ENCODE data around the gene SLC6A13.
"Not testable (repeated sequence)": the region's sequence is repeated elsewhere in the genome, so short reads cannot be mapped to it uniquely, and the experiment has no call there.

The SLC6A13 gene

DNA sequence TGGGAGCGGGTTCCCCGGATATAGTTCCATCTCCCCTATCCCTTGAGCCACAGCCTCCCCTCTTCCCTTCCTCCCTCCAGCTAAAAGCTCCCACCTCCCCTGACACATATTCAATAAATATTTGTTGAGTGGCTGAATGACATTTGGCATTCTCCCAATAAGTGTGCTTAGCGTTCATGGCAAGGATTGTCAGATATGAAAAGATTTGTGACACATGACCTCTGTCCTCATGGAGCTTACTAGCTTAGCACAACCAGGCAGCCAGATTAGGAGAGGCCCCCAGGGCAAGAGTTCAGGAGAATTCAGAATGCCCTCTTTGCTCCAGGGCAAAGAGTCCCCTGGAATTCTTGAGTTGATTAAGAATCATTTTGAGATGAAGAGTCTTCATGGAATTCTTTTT is 26.2 kb downstream of the SLC6A13 start:
- Histone ChIP-seq H3K36me3 (ENCODE audit: control insufficient read depth in 2 of 2, insufficient read depth in 2 of 2, low read length in 2 of 2) (no peaks in the 10 kb centered on the region), H3K9ac (ENCODE audit: low read length in 2 of 2) (no peak overlapping the region), H3K4me3 (ENCODE audit: low read length in 2 of 2) (no peak overlapping the region), H3K27me3 (ENCODE audit: control insufficient read depth in 1 of 2, insufficient read depth in 2 of 2, low read length in 2 of 2) (peaks cover 0 to 3% of the 10 kb centered on the region in 2 donors), H3K9me3 (ENCODE audit: control insufficient read depth in 2 of 2, low read length in 2 of 2) (no peaks in the 10 kb centered on the region), H3K27ac (ENCODE audit: low read length) (no peak overlapping the region), H3K4me1 (ENCODE audit: control insufficient read depth, insufficient read depth, low read length) (no peaks in the 10 kb centered on the region)

DNA sequence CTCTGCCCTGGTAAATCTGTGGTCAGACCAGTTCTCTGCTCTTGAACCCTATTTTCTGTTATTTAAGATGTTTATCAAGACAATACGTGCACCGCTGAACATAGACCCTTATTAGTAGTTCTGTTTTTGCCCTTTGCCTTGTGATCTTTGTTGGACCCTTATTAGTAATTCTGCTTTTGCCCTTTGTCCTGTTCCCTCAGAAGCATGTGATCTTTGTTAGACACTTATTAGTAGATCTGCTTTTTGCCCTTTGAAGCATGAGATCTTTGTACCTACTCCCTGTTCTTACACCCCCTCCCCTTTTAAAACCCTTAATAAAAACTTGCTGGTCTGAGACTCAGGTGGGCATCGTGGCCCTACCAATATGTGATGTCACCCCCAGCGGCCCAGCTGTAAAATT is 26.7 kb downstream of the SLC6A13 start:
- not testable (repeated sequence) for H3K36me3 ChIP-seq (ENCODE audit: control insufficient read depth in 2 of 2, insufficient read depth in 2 of 2, low read length in 2 of 2); H3K27ac ChIP-seq (ENCODE audit: low read length); H3K9ac ChIP-seq (ENCODE audit: low read length in 2 of 2); H3K9me3 ChIP-seq (ENCODE audit: control insufficient read depth in 2 of 2, low read length in 2 of 2); H3K4me3 ChIP-seq (ENCODE audit: low read length in 2 of 2); H3K27me3 ChIP-seq (ENCODE audit: control insufficient read depth in 1 of 2, insufficient read depth in 2 of 2, low read length in 2 of 2); H3K4me1 ChIP-seq (ENCODE audit: control insufficient read depth, insufficient read depth, low read length)

DNA sequence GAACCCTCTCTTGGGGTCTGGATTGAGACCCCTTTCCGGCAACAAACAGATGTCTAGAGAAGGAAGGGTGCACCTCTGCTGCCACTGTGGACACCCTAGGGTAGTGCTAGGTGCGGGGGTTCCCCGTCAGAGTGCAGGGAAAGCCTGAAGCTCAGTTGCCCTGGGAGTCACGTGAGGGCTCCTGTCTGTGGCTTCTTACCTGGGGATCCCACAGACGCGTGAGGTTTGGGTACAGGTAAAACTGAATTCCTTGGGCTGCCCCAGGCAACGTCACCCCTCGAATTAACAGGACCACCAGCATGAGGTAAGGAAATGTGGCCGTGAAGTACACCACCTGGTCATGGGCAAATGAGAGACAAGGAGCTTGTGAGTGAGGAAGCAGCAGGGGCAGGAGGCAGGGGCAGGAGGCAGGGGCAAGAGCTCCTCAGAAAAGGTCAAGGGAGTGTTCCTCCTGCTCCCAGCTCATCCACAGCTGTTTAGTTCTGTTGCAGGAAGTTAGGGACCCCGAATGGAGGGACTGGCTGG is 27.7 kb downstream of the SLC6A13 start:
- no peak overlapping the region for H3K9ac ChIP-seq (ENCODE audit: low read length in 2 of 2)
- no peaks in the 10 kb centered on the region for H3K9me3 ChIP-seq (ENCODE audit: control insufficient read depth in 2 of 2, low read length in 2 of 2)
- H3K27ac ChIP-seq (ENCODE audit: low read length): no peak overlapping the region
- H3K36me3 ChIP-seq (ENCODE audit: control insufficient read depth in 2 of 2, insufficient read depth in 2 of 2, low read length in 2 of 2): no peaks in the 10 kb centered on the region
- peaks cover 6% of the 10 kb centered on the region for H3K4me1 ChIP-seq (ENCODE audit: control insufficient read depth, insufficient read depth, low read length)
- peaks cover 0 to 3% of the 10 kb centered on the region in 2 donors for H3K27me3 ChIP-seq (ENCODE audit: control insufficient read depth in 1 of 2, insufficient read depth in 2 of 2, low read length in 2 of 2)
- no peak overlapping the region for H3K4me3 ChIP-seq (ENCODE audit: low read length in 2 of 2)

DNA sequence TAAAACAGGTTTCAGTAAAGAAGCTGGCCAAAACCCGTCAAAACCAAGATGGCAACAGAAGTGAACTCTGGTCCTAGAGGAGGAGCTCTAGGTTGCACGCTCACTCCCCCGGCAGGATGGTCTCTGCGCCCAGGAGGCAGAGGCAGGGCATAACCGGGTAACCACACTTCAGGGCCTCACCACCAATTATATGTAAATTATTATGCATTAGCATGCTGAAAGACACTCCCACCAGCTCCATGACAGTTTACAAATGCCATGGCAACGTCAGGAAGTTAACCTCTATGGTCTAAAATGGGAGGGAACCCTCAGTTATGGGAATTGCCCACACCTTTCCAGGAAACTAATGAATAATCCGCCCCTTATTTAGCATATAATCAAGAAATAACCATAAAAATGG is 28.6 kb downstream of the SLC6A13 start:
- Histone ChIP-seq H3K9me3 (ENCODE audit: control insufficient read depth in 2 of 2, low read length in 2 of 2) (no peaks in the 10 kb centered on the region), H3K4me1 (ENCODE audit: control insufficient read depth, insufficient read depth, low read length) (peaks cover 6% of the 10 kb centered on the region), H3K27me3 (ENCODE audit: control insufficient read depth in 1 of 2, insufficient read depth in 2 of 2, low read length in 2 of 2) (peaks cover 0 to 3% of the 10 kb centered on the region in 2 donors), H3K36me3 (ENCODE audit: control insufficient read depth in 2 of 2, insufficient read depth in 2 of 2, low read length in 2 of 2) (no peaks in the 10 kb centered on the region), H3K4me3 (ENCODE audit: low read length in 2 of 2) (no peak overlapping the region), H3K27ac (ENCODE audit: low read length) (no peak overlapping the region), H3K9ac (ENCODE audit: low read length in 2 of 2) (no peak overlapping the region)

DNA sequence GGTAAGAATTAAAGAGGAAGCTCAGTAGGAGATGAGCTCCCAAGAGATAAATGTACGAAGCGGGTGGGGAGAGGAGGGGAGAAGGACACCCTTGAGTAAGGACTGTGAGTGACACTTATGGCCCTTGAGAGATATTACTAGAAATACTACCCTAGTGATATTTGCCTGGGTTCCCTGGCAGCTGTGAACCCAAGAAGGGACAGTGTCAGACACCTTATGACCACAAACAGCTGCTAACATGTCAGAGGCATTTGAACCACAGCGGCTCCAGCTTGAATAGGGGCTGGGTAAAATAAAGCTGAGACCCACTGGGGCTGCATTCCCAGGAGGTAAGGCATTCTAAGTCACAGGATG is 29.0 kb downstream of the SLC6A13 start:
- H3K9me3 ChIP-seq (ENCODE audit: control insufficient read depth in 2 of 2, low read length in 2 of 2): no peaks in the 10 kb centered on the region
- peaks cover 0 to 3% of the 10 kb centered on the region in 2 donors for H3K27me3 ChIP-seq (ENCODE audit: control insufficient read depth in 1 of 2, insufficient read depth in 2 of 2, low read length in 2 of 2)
- no peak overlapping the region for H3K9ac ChIP-seq (ENCODE audit: low read length in 2 of 2)
- no peak overlapping the region for H3K4me3 ChIP-seq (ENCODE audit: low read length in 2 of 2)
- H3K27ac ChIP-seq (ENCODE audit: low read length): no peak overlapping the region
- peaks cover 6% of the 10 kb centered on the region for H3K4me1 ChIP-seq (ENCODE audit: control insufficient read depth, insufficient read depth, low read length)
- no peaks in the 10 kb centered on the region for H3K36me3 ChIP-seq (ENCODE audit: control insufficient read depth in 2 of 2, insufficient read depth in 2 of 2, low read length in 2 of 2)

DNA sequence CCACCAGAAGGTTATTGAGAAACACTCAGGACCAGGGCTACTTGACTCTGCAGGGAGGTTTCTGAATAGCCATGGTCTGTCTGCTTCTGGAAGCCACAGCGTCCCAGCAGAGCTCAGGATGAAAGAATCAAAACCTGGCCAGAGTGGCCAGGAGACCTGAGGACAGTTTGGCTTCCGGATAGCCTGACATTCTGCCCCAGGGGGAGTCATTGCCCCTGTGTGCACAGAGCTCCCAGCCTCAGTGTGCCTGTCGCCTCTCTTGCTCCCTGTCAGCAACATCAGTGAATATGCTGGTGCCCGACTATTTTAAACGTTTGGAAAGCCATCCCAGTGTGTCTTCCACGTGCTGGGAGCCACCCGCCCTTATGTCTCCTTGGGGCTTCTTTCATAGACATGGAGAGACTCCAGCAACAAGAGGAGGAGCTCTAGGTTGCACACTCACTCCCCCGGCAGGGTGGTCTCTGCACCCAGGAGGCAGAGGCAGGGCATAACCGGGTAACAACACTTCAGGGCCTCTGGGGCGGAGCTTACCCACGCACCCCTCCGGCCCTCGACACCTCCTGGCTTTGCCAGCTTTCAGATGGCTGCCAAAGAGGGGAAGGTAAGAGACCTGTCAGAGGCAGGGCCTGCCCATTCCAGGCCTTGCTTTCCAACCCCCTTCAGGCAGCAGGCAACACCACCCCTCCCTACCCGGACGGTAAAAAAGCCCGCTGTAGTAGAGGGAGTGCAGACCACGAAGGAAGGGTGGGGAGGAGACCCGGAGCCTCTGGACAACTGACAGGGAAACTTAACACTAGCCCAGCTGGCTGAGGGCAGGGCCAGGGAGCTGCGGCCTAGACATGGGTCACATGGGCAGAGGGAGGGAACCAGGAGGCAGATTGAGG is 29.7 kb downstream of the SLC6A13 start:
- Histone ChIP-seq H3K4me3 (ENCODE audit: low read length in 2 of 2) (no peak overlapping the region), H3K9me3 (ENCODE audit: control insufficient read depth in 2 of 2, low read length in 2 of 2) (no peaks in the 10 kb centered on the region), H3K9ac (ENCODE audit: low read length in 2 of 2) (no peak overlapping the region), H3K27me3 (ENCODE audit: control insufficient read depth in 1 of 2, insufficient read depth in 2 of 2, low read length in 2 of 2) (peaks cover 0 to 3% of the 10 kb centered on the region in 2 donors), H3K27ac (ENCODE audit: low read length) (no peak overlapping the region), H3K4me1 (ENCODE audit: control insufficient read depth, insufficient read depth, low read length) (peaks cover 6% of the 10 kb centered on the region), H3K36me3 (ENCODE audit: control insufficient read depth in 2 of 2, insufficient read depth in 2 of 2, low read length in 2 of 2) (no peaks in the 10 kb centered on the region)

DNA sequence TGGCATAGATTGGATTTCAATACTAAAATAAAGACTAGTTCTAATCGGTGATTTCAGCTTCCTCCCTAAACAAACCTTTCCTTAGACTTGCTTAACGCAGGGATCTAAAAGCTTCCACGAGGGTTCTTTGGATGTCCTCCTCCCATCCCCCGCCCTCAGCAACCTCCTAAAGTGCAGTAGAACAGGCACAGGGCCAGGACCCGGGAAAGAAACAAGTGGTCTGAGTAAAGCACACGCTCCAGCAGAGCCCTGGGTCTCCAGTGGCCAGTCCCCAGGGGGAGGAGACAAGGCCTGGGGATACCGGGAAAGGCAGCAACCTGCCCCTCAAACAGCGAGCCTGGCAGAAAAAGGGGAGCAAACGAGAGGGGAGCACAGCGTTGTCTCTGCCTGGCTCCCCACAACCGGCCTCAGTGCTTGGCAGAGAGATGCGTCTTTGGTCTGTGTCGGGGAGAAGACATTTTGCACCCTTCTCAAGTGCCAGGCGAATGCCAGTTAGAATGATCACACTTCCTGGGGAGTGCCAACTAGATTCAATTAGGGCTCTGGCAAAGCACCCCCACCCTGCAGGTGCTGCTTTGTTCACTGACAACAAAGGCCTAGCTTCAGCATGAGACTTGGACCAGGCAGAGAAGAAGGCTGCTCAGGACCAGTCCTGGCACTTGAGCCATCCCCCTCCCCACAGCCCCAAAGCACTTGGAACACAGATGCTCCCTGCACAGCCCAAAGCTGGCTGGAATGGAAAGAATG is 31.5 kb downstream of the SLC6A13 start:
- no peak overlapping the region for H3K9ac ChIP-seq (ENCODE audit: low read length in 2 of 2)
- no peak overlapping the region for H3K4me3 ChIP-seq (ENCODE audit: low read length in 2 of 2)
- no peaks in the 10 kb centered on the region for H3K36me3 ChIP-seq (ENCODE audit: control insufficient read depth in 2 of 2, insufficient read depth in 2 of 2, low read length in 2 of 2)
- H3K27ac ChIP-seq (ENCODE audit: low read length): no peak overlapping the region
- peaks cover 0 to 9% of the 10 kb centered on the region in 2 donors for H3K27me3 ChIP-seq (ENCODE audit: control insufficient read depth in 1 of 2, insufficient read depth in 2 of 2, low read length in 2 of 2)
- H3K4me1 ChIP-seq (ENCODE audit: control insufficient read depth, insufficient read depth, low read length): peaks cover 6% of the 10 kb centered on the region
- no peaks in the 10 kb centered on the region for H3K9me3 ChIP-seq (ENCODE audit: control insufficient read depth in 2 of 2, low read length in 2 of 2)

DNA sequence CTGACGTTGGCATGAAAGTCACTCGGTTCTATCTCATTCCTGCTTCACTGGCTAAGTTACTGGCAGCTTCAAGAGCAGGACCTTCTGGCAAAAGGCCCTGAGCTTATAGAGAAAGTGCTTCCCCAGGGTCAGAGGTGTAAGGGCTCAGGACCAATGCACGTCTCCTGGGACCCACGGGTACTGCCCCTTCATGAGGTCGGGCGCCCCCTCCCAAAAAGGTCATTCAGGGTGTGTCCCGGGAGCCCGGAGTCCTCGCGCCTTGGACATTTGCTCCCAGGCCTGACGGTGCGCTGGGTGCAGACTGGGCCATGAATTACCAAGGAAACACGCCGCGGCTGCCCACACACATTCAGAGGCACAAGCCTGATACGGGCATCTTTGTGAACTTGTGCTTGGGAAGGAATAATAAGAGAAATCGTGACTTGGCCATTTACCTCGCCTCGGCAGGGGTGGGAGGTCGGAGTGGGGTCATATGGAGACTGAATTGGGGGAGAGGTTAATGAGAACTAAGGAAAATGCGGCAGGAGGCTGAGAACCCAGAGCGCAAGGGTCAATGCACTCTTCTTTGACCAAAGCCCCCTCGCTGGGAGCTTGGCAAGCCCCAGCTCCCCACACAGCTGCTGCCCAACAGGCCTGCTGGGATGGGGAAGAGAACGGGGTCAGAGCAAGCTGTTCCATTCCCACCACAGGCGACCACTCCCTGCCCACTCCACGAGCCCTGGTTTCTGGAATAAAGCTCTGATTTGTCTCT is 33.0 kb downstream of the SLC6A13 start:
- H3K9ac ChIP-seq (ENCODE audit: low read length in 2 of 2): no peak overlapping the region
- no peak overlapping the region for H3K27ac ChIP-seq (ENCODE audit: low read length)
- H3K9me3 ChIP-seq (ENCODE audit: control insufficient read depth in 2 of 2, low read length in 2 of 2): no peaks in the 10 kb centered on the region
- peaks cover 6% of the 10 kb centered on the region for H3K4me1 ChIP-seq (ENCODE audit: control insufficient read depth, insufficient read depth, low read length)
- H3K27me3 ChIP-seq (ENCODE audit: control insufficient read depth in 1 of 2, insufficient read depth in 2 of 2, low read length in 2 of 2): peaks cover 0 to 9% of the 10 kb centered on the region in 2 donors
- H3K4me3 ChIP-seq (ENCODE audit: low read length in 2 of 2): no peak overlapping the region
- no peaks in the 10 kb centered on the region for H3K36me3 ChIP-seq (ENCODE audit: control insufficient read depth in 2 of 2, insufficient read depth in 2 of 2, low read length in 2 of 2)

DNA sequence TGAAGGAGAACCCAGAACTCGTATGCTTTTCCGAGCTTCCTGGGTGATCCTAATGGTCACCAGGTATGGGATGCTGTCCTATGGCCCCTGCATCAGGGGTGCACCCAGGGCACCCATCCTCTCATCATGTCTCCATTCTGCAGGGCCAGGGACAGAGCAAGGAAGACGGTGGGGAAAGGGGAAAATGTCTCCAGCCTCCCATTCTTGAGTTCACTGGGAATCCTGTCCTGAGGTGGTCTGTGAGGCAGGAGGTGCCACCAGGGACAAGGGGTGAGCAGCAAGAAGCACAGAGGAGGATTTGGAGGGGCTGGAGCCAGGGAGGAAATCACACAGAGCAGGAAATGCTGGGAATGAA is 33.8 kb downstream of the SLC6A13 start:
- no peaks in the 10 kb centered on the region for H3K36me3 ChIP-seq (ENCODE audit: control insufficient read depth in 2 of 2, insufficient read depth in 2 of 2, low read length in 2 of 2)
- H3K27me3 ChIP-seq (ENCODE audit: control insufficient read depth in 1 of 2, insufficient read depth in 2 of 2, low read length in 2 of 2): peaks cover 0 to 9% of the 10 kb centered on the region in 2 donors
- no peak overlapping the region for H3K4me3 ChIP-seq (ENCODE audit: low read length in 2 of 2)
- H3K9ac ChIP-seq (ENCODE audit: low read length in 2 of 2): no peak overlapping the region
- peaks cover 6% of the 10 kb centered on the region for H3K4me1 ChIP-seq (ENCODE audit: control insufficient read depth, insufficient read depth, low read length)
- H3K9me3 ChIP-seq (ENCODE audit: control insufficient read depth in 2 of 2, low read length in 2 of 2): no peaks in the 10 kb centered on the region
- no peak overlapping the region for H3K27ac ChIP-seq (ENCODE audit: low read length)

DNA sequence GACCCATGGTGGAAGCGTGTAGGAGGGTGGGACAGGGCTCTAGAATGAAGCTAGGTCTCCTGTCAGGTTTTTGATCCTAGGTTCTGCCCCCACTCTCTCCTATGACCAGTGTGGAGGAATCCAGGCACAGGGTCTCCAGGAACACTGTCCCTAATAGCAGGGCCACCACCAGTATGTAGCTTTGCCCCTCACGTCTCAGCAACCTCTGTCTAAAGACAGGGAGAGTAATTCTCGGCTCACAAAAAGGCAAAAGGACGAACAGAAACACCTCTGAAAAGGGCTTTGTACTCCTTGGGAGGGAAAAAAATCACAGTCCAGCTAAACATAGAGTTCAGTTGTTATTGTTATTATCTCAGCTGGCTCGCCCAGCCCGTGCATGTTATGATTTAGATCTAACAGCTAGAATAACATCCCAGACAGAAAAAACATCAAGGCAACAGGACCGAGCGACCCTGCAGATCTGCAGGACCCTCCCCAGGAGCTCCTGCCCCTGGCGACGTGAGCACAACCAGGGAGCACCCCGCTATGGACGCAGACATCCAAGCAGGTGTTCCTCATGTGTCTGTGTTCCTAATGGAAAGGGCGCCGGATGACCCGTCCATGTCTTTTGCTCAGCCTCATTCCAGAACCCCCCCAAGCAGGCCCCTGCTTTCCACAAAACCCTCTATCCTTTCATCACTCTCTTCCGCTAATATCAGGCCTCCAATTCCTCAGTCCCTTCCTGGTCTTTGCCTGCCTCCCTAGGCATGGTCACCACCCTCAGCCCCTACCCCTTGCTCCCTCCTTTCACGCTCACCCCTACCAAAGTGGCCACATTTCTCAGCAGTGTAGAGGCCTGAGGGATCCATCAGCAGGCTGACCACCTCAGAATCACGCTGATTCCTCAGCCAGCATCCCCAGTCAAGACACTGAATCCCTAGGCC is 34.5 kb downstream of the SLC6A13 start:
- Histone ChIP-seq H3K9me3 (ENCODE audit: control insufficient read depth in 2 of 2, low read length in 2 of 2) (no peaks in the 10 kb centered on the region), H3K36me3 (ENCODE audit: control insufficient read depth in 2 of 2, insufficient read depth in 2 of 2, low read length in 2 of 2) (no peaks in the 10 kb centered on the region), H3K27me3 (ENCODE audit: control insufficient read depth in 1 of 2, insufficient read depth in 2 of 2, low read length in 2 of 2) (peaks cover 0 to 9% of the 10 kb centered on the region in 2 donors), H3K9ac (ENCODE audit: low read length in 2 of 2) (no peak overlapping the region), H3K27ac (ENCODE audit: low read length) (no peak overlapping the region), H3K4me3 (ENCODE audit: low read length in 2 of 2) (no peak overlapping the region), H3K4me1 (ENCODE audit: control insufficient read depth, insufficient read depth, low read length) (peaks cover 6% of the 10 kb centered on the region)
